ENCODE results near the gene DYNLL2. TPM values are rescaled to one million over a fixed set of nuclear protein-coding genes. Genes with fewer than 3 reads are reported as not detected.
"Not testable (repeated sequence)": the region's sequence is repeated elsewhere in the genome, so short reads cannot be mapped to it uniquely, and the experiment has no call there.

The DYNLL2 gene
- total RNA-seq, 1 experiment from 2014 or later: 38.7 TPM

DNA sequence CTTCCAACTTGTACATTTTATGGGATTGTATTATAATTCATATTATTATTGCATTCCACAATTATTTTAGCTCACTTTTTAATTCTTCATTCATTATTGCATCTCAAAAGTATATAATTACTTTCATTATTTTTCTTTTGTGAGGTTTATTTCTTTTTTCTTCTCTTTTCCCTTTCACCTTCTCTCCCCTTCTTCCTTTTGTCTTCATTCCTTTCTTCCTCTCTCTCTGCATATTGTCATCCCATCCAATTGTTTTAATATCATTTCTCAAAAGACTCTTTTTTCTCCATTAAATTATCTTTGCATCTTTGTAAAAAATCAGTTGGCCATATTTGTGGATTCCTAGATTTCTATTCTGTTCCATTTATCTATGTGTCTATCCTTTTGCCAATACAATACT is 17.3 kb downstream of the DYNLL2 start:
- H2BK120ac ChIP-seq (ENCODE audit: low read depth, low read length, poor library complexity, severe bottlenecking): no peak overlapping the region
- H2AFZ ChIP-seq (ENCODE audit: low read length): no peak overlapping the region
- no peak overlapping the region for H2BK5ac ChIP-seq (ENCODE audit: insufficient read length, low read length)
- H3K56ac ChIP-seq (ENCODE audit: insufficient read length, low read depth, low read length): no peak overlapping the region
- no peak overlapping the region for H3T11ph ChIP-seq (ENCODE audit: low read length)
- Mint-ChIP-seq H3K9me3 (no peaks in the 10 kb centered on the region), H3K4me3 (no peak overlapping the region), H3K4me1 (no peaks in the 10 kb centered on the region), H3K27me3 (ENCODE audit: low read depth) (no peaks in the 10 kb centered on the region; the same call in 1 of the 2 replicates), H3K36me3 (ENCODE audit: insufficient read depth in 1 of 3, low read depth in 3 of 3) (peaks cover 0 to 2% (median 0%) of the 10 kb centered on the region in 3 experiments; a peak in 1 of 7 replicates), H3K27ac (no peak overlapping the region)
- H3K4me2 ChIP-seq (ENCODE audit: insufficient read depth, insufficient read length, low read length): no peak overlapping the region
- H3K23me2 ChIP-seq (ENCODE audit: insufficient read length, low read depth, low read length, poor library complexity, severe bottlenecking): no peaks in the 10 kb centered on the region
- H3K4me1 ChIP-seq (ENCODE audit: insufficient read depth, low read length): no peaks in the 10 kb centered on the region
- H2BK12ac ChIP-seq (ENCODE audit: insufficient read length, low read depth, low read length): no peak overlapping the region
- H2BK15ac ChIP-seq (ENCODE audit: low read depth, low read length): no peak overlapping the region
- DNase-seq: no peak
- no peak overlapping the region for H3K9ac ChIP-seq (ENCODE audit: extremely low read depth, insufficient read length, low read length)
- no peak overlapping the region for H4K91ac ChIP-seq (ENCODE audit: insufficient read length, low read depth, low read length)
- no peaks in the 10 kb centered on the region for H3K79me1 ChIP-seq (ENCODE audit: insufficient read depth, low read depth, low read length, poor library complexity, severe bottlenecking)
- no peak overlapping the region for H3K23ac ChIP-seq (ENCODE audit: insufficient read length, low read depth, low read length)
- H3K27ac ChIP-seq (ENCODE audit: insufficient read length, low read depth, low read length): no peak overlapping the region
- no peak overlapping the region for H4K8ac ChIP-seq (replicated peaks; ENCODE audit: insufficient read length, low read depth, low read length)
- no peaks in the 10 kb centered on the region for H3K9me3 ChIP-seq (ENCODE audit: control insufficient read depth, low read depth, low read length)
- no peak overlapping the region for H3K4ac ChIP-seq (ENCODE audit: low read depth, low read length)
- H2BK20ac ChIP-seq (ENCODE audit: low read depth, low read length, poor library complexity, severe bottlenecking): no peak overlapping the region
- no peak overlapping the region for H3K18ac ChIP-seq (ENCODE audit: insufficient read length, low read depth, low read length)
- no peaks in the 10 kb centered on the region for H3K79me2 ChIP-seq (ENCODE audit: insufficient read depth, low read length)
- H4K5ac ChIP-seq (ENCODE audit: insufficient read length, low read depth, low read length): no peak overlapping the region
- no peak overlapping the region for H2AK5ac ChIP-seq (ENCODE audit: insufficient read length, low read length)
- TF ChIP-seq, protein P1, sequence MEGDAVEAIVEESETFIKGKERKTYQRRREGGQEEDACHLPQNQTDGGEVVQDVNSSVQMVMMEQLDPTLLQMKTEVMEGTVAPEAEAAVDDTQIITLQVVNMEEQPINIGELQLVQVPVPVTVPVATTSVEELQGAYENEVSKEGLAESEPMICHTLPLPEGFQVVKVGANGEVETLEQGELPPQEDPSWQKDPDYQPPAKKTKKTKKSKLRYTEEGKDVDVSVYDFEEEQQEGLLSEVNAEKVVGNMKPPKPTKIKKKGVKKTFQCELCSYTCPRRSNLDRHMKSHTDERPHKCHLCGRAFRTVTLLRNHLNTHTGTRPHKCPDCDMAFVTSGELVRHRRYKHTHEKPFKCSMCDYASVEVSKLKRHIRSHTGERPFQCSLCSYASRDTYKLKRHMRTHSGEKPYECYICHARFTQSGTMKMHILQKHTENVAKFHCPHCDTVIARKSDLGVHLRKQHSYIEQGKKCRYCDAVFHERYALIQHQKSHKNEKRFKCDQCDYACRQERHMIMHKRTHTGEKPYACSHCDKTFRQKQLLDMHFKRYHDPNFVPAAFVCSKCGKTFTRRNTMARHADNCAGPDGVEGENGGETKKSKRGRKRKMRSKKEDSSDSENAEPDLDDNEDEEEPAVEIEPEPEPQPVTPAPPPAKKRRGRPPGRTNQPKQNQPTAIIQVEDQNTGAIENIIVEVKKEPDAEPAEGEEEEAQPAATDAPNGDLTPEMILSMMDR (conservative IDR thresholded peaks at IDR 0.05): no peak
- no peaks in the 10 kb centered on the region for H3K27me3 ChIP-seq (ENCODE audit: insufficient read depth, low read length)
- H3K14ac ChIP-seq (ENCODE audit: insufficient read depth, low read length): no peak overlapping the region
- no peaks in the 10 kb centered on the region for H4K20me1 ChIP-seq (ENCODE audit: control insufficient read depth, insufficient read depth, insufficient read length)

DNA sequence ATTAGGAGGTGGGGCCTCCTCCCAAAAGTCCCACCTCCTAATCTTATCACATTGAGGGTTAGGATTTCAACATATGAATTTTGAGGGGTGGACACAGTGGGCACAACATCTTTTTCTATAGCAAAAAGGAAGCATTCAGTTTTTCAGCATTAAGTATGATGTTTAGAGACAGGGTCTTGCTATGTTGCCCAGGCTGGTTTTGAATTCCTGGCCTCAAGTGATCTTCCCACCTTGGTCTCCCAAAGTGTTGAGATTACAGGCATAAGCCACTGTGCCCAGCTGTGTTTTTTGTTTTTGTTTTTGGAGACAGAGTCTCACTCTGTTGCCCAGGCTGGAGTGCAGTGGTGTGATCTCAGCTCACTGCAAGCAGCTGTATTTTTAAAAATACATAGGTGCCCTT is 18.7 kb downstream of the DYNLL2 start:
- not testable (repeated sequence) for H3K23me2 ChIP-seq (ENCODE audit: insufficient read length, low read depth, low read length, poor library complexity, severe bottlenecking); H2AFZ ChIP-seq (ENCODE audit: low read length)

More for the DNA sequence above, 18.7 kb downstream of the DYNLL2 start:
- not testable (repeated sequence) for H3K79me2 ChIP-seq (ENCODE audit: insufficient read depth, low read length); H3K9me3 ChIP-seq (ENCODE audit: control insufficient read depth, low read depth, low read length); H3T11ph ChIP-seq (ENCODE audit: low read length); DNase-seq; H4K5ac ChIP-seq (ENCODE audit: insufficient read length, low read depth, low read length); H3K27ac Mint-ChIP-seq; H4K8ac ChIP-seq (replicated peaks; ENCODE audit: insufficient read length, low read depth, low read length); H2BK15ac ChIP-seq (ENCODE audit: low read depth, low read length); H3K27me3 ChIP-seq (ENCODE audit: insufficient read depth, low read length); H3K4me3 Mint-ChIP-seq; H2BK5ac ChIP-seq (ENCODE audit: insufficient read length, low read length); H3K14ac ChIP-seq (ENCODE audit: insufficient read depth, low read length); H3K4me2 ChIP-seq (ENCODE audit: insufficient read depth, insufficient read length, low read length); H4K20me1 ChIP-seq (ENCODE audit: control insufficient read depth, insufficient read depth, insufficient read length); H3K4ac ChIP-seq (ENCODE audit: low read depth, low read length); H3K9me3 Mint-ChIP-seq; H3K27ac ChIP-seq (ENCODE audit: insufficient read length, low read depth, low read length); H3K18ac ChIP-seq (ENCODE audit: insufficient read length, low read depth, low read length); H3K27me3 Mint-ChIP-seq (ENCODE audit: low read depth); H3K79me1 ChIP-seq (ENCODE audit: insufficient read depth, low read depth, low read length, poor library complexity, severe bottlenecking); H4K91ac ChIP-seq (ENCODE audit: insufficient read length, low read depth, low read length); H2BK20ac ChIP-seq (ENCODE audit: low read depth, low read length, poor library complexity, severe bottlenecking); H2AK5ac ChIP-seq (ENCODE audit: insufficient read length, low read length); H3K23ac ChIP-seq (ENCODE audit: insufficient read length, low read depth, low read length); H2BK120ac ChIP-seq (ENCODE audit: low read depth, low read length, poor library complexity, severe bottlenecking); H3K56ac ChIP-seq (ENCODE audit: insufficient read length, low read depth, low read length); H3K4me1 Mint-ChIP-seq; H3K4me1 ChIP-seq (ENCODE audit: insufficient read depth, low read length); H2BK12ac ChIP-seq (ENCODE audit: insufficient read length, low read depth, low read length); H3K36me3 Mint-ChIP-seq (ENCODE audit: insufficient read depth in 1 of 3, low read depth in 3 of 3); H3K9ac ChIP-seq (ENCODE audit: extremely low read depth, insufficient read length, low read length)

Data from H9 (cell line).